Thyroid gland (tissue), 4 donors: ENCODE results near the gene LRCH2.

Source experiments
- CTCF ChIP-seq, 6 experiments: fragments of 200-600 bp in 3 of 6; fragments of 450-650 bp in 3 of 6; sonication (generic) in 3 of 6; IDR thresholded peaks; one replicate each; pipeline ENCODE4 v1.5.1; 2016 to 2019; ENCODE audit warnings: antibody characterized with exemption in 6 of 6, mild to moderate bottlenecking in 2 of 6, inconsistent platforms in 1 of 6, moderate library complexity in 1 of 6
- POLR2A ChIP-seq, 2 donors: fragments of 450-650 bp; IDR thresholded peaks; one replicate each; pipeline ENCODE4 v1.6.1; 2017; ENCODE audit warnings: antibody characterized with exemption in 2 of 2, mild to moderate bottlenecking in 2 of 2, moderate library complexity in 1 of 2

- TF ChIP-seq CTCF (IDR thresholded peaks at IDR 0.05) (no peak), POLR2A (IDR thresholded peaks at IDR 0.05) (no peak)
Observed at GRCh38 chrX:115233497-115234455, at the start of gene LRCH2.
